ENCODE measurements around the gene NARS2.

The NARS2 gene

DNA sequence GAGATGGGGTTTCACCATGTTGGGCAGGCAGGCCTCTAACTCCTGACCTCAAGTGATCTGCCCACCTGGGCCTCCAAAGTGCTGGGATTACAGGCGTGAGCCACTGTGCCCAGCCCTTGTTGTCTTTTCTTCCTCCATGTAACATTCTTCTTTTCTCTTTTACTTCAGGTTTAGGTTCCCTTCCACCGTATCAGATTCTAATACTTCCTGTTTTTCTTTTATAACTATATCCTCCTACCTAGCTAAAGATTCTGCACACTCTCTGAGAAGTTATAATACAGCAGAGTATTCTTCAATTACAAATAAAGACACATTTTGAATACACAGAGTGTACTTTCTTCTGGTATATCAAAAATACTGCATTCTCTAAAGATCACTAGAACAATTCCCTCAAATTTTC lies 123.8 kb downstream of the NARS2 start:
- no peaks in the 10 kb centered on the region for H3K27me3 Mint-ChIP-seq (ENCODE audit: low read depth)
- peaks cover 25% of the 10 kb centered on the region for H3K36me3 Mint-ChIP-seq (ENCODE audit: low read depth)
- peaks cover 43% of the 10 kb centered on the region for H3K4me1 Mint-ChIP-seq (ENCODE audit: low read depth)
- H3K4me3 Mint-ChIP-seq: peak overlapping the region; percentile 29
- DNase-seq (ENCODE audit: low spot score): no peak
- peak overlapping the region; percentile 61 for H3K27ac Mint-ChIP-seq
- no peaks in the 10 kb centered on the region for H3K9me3 Mint-ChIP-seq

DNA sequence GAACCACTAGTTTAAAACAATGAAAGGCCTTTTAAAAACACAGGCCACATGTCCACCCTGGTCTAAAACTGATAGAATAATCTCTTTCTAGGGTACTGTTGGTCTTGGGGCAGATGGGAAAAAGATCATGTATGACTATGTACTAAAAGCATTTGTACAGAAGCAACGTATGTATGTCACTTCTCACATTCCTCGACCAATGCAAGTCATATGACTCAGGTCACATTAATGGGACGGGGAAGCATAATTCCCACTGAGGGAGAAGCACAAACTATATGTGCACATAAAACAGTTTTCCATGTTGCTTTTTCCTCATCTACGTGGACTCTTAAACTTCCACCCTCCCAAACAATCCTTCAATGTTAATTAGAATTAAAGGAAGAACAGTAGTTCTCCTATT lies 124.8 kb downstream of the NARS2 start:
- DNase-seq (ENCODE audit: low spot score): no peak
- H3K27ac Mint-ChIP-seq: no peak overlapping the region
- H3K27me3 Mint-ChIP-seq (ENCODE audit: low read depth): no peaks in the 10 kb centered on the region
- H3K4me1 Mint-ChIP-seq (ENCODE audit: low read depth): peaks cover 41% of the 10 kb centered on the region
- no peak overlapping the region for H3K4me3 Mint-ChIP-seq
- H3K36me3 Mint-ChIP-seq (ENCODE audit: low read depth): peaks cover 19% of the 10 kb centered on the region
- no peaks in the 10 kb centered on the region for H3K9me3 Mint-ChIP-seq

DNA sequence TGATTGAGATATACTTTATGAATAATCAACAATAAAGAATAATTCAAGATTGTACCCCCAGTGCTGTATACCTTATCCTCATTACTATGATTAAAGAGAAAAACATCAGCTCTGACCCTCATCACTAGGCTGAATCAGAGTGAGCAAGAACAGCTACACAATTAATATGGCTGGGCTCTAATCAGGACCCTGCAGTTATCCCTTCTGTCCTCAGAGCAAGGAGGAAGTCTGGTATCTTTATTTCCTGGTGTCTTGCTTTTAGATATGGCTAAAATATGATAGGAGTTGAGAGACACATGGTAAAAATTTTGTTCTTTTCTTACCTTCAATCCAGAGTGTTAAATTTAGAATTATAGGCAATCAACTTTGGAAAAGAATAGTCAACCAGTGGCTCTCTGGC lies 128.5 kb downstream of the NARS2 start:
- Mint-ChIP-seq H3K36me3 (ENCODE audit: low read depth) (peaks cover 21% of the 10 kb centered on the region), H3K9me3 (no peaks in the 10 kb centered on the region), H3K27me3 (ENCODE audit: low read depth) (no peaks in the 10 kb centered on the region), H3K27ac (no peak overlapping the region), H3K4me3 (no peak overlapping the region), H3K4me1 (ENCODE audit: low read depth) (peaks cover 20% of the 10 kb centered on the region)
- no peak for DNase-seq (ENCODE audit: low spot score)

DNA sequence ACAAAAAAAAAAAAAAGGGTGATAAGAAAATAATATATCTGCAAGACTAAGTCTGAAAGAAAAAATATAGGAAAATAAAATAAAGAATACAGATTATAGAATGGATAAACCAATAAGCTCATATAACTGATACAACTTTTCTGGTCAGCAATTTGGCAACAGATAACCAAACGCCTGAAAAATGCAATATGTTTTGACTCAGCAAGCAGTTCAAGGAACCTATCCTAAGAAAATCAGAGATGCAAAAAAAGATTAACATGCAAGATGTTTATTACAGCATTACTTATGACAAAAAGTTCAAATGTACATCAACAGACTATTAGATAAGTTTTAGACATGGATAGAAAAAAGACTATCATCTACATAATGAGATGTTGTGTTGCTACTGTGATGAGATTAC lies 129.9 kb downstream of the NARS2 start:
- Mint-ChIP-seq H3K36me3 (ENCODE audit: low read depth) (peaks cover 12% of the 10 kb centered on the region), H3K27me3 (ENCODE audit: low read depth) (no peaks in the 10 kb centered on the region), H3K4me3 (no peak overlapping the region), H3K27ac (no peak overlapping the region), H3K4me1 (ENCODE audit: low read depth) (peaks cover 9% of the 10 kb centered on the region), H3K9me3 (no peaks in the 10 kb centered on the region)
- no peak for DNase-seq (ENCODE audit: low spot score)

DNA sequence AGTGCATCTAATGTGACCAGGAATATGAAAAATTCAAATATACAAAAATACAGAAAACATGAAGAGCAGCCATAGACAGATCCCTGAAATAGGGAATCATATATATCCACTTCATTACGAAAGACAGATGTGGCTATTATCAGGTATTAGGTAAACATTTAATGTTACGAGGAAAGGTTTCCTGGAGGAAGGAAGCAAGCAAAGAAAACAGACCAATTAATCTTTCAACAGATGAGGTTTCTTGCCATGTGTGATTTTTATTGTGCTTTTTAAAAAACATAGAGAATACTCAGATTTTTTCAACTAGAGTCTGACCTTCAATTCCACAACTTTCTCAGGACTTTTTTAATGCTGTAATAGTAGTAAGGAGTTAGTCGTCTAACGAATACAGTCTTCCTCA lies 132.7 kb downstream of the NARS2 start:
- H3K9me3 Mint-ChIP-seq: no peaks in the 10 kb centered on the region
- H3K4me3 Mint-ChIP-seq: no peak overlapping the region
- peaks cover 6% of the 10 kb centered on the region for H3K4me1 Mint-ChIP-seq (ENCODE audit: low read depth)
- H3K27me3 Mint-ChIP-seq (ENCODE audit: low read depth): no peaks in the 10 kb centered on the region
- no peak overlapping the region for H3K27ac Mint-ChIP-seq
- H3K36me3 Mint-ChIP-seq (ENCODE audit: low read depth): peaks cover 18% of the 10 kb centered on the region
- no peak for DNase-seq (ENCODE audit: low spot score)

DNA sequence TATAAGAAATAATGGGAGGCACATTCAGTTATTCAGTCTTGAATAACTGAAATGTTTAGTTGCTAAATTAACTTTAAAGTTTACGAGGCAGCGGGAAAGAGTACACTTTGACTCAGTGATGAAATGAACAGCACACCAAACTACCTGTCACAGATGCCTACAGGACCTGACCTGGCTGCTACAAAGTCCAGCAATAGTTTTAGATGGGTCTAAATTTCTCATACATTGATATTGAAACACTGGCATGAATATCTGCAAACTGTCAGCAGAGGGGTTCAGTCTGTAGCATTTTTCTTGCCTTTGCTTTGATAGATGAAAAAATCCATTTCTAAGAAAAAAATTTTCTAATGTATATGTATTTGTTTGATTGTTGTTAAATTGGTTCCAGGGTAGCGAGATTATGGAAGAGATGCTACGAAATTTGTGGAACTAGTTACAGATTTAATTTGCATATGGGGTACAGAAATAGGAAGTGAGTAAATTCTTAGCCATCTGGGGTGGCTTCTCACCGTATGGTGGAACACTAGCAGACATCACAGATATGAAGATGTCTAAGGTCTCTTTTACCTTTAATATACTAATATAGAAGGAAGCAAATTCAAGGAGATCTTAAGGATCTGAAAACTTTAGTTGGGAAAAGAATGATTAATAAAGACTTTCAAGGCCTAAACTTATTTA lies 136.2 kb downstream of the NARS2 start:
- no peaks in the 10 kb centered on the region for H3K9me3 Mint-ChIP-seq
- no peak overlapping the region for H3K27ac Mint-ChIP-seq
- peaks cover 2% of the 10 kb centered on the region for H3K4me1 Mint-ChIP-seq (ENCODE audit: low read depth)
- H3K36me3 Mint-ChIP-seq (ENCODE audit: low read depth): peaks cover 22% of the 10 kb centered on the region
- H3K27me3 Mint-ChIP-seq (ENCODE audit: low read depth): no peaks in the 10 kb centered on the region
- no peak overlapping the region for H3K4me3 Mint-ChIP-seq
- DNase-seq (ENCODE audit: low spot score): no peak

DNA sequence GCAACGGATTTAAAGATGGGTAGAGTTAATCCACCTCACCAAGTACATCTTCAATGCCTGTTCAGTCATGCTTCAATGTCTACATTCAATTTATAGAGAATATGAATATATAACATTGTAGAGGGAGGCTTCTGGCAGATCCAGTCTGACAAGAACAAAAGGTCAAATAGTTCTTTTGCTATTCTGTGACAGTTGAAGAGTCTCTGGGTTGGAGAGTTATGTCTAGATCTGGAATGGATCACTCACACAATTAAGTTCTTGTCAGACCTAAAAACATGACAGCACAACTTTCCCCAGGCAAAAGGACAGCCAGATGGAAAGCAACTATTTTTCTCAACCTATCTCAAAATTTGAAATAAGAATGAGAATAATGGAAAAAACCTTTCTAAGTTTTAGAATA lies 141.7 kb downstream of the NARS2 start:
- Mint-ChIP-seq H3K9me3 (no peaks in the 10 kb centered on the region), H3K4me1 (ENCODE audit: low read depth) (peaks cover 30% of the 10 kb centered on the region), H3K4me3 (no peak overlapping the region), H3K36me3 (ENCODE audit: low read depth) (peaks cover 13% of the 10 kb centered on the region), H3K27ac (no peak overlapping the region), H3K27me3 (ENCODE audit: low read depth) (no peaks in the 10 kb centered on the region)
- DNase-seq (ENCODE audit: low spot score): no peak

DNA sequence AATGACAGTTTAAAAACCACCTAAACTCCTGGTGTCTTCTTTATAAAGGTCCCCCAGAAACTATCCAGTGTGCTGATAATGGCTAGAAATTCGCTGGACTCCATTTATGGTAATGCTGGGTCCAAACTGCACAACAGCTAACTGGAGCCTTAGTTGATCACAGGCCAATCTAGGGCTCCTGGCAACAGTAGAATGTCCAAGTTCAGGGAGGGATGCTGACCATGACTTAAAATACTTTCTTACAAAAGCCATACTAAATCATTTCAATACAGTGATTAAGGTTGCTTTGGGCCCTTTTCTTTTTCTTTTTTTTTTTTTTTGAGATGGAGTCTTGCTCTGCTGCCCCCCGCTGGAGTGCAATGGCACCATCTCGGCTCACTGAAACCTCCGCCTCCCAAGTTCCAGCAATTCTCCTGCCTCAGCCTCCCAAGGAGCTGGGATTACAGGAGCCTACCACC lies 142.6 kb downstream of the NARS2 start:
- H3K4me1 Mint-ChIP-seq (ENCODE audit: low read depth): peaks cover 38% of the 10 kb centered on the region
- no peak for DNase-seq (ENCODE audit: low spot score)
- no peaks in the 10 kb centered on the region for H3K27me3 Mint-ChIP-seq (ENCODE audit: low read depth)

DNA sequence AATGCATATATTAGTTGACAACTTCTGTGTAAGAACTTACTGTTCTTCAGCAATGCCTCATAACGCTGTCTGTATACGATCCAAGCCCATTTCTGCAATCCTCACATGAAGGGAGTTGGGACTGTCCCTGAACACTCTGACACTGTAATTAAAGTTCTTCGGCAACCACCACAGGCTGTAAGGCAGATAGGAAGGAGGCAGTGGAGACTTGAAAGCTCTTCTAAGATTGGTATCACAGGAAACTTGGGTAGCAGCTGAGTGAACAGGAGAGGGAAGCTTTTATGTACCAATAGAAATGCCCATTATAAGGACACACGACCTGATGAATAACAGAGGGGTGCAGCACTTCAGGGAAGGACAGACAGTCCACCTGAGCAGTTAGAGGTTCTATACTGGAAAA lies 145.0 kb downstream of the NARS2 start:
- peaks cover 58% of the 10 kb centered on the region for H3K4me1 Mint-ChIP-seq (ENCODE audit: low read depth)
- peak overlapping the region; percentile 66 for H3K27ac Mint-ChIP-seq

More for the DNA sequence above, 142.6 kb downstream of the NARS2 start:
- no peak overlapping the region for H3K27ac Mint-ChIP-seq
- no peaks in the 10 kb centered on the region for H3K9me3 Mint-ChIP-seq
- H3K36me3 Mint-ChIP-seq (ENCODE audit: low read depth): peaks cover 10% of the 10 kb centered on the region
- no peak overlapping the region for H3K4me3 Mint-ChIP-seq

DNA sequence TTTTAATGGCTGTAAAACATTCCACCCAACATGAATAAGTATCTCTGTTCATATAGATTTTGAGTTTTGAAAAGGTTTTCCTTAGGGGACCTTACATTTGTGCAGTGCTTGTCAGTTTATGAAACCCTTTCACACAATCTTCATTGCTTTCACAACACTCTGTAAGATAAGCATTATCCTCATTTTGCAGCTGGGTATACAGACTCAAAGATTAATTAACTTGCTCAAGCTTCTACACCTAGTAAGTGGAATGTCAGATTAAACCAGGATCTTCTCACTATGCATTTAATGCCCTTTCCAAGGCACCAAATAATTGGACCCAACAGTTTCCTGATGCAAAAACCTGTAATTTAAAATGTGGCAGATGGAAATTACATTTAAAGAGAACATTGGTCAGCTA lies 145.5 kb downstream of the NARS2 start:
- Mint-ChIP-seq H3K4me1 (ENCODE audit: low read depth) (peaks cover 62% of the 10 kb centered on the region), H3K4me3 (peak overlapping the region; percentile 66), H3K27ac (peak overlapping the region; percentile 66), H3K36me3 (ENCODE audit: low read depth) (peaks cover 14% of the 10 kb centered on the region), H3K27me3 (ENCODE audit: low read depth) (no peaks in the 10 kb centered on the region), H3K9me3 (no peaks in the 10 kb centered on the region)
- no peak for DNase-seq (ENCODE audit: low spot score)

More for the DNA sequence above, 145.0 kb downstream of the NARS2 start:
- Mint-ChIP-seq H3K4me3 (peak overlapping the region; percentile 66), H3K27me3 (ENCODE audit: low read depth) (no peaks in the 10 kb centered on the region), H3K36me3 (ENCODE audit: low read depth) (peaks cover 11% of the 10 kb centered on the region), H3K9me3 (no peaks in the 10 kb centered on the region)
- DNase-seq (ENCODE audit: low spot score): peak; percentile 47

DNA sequence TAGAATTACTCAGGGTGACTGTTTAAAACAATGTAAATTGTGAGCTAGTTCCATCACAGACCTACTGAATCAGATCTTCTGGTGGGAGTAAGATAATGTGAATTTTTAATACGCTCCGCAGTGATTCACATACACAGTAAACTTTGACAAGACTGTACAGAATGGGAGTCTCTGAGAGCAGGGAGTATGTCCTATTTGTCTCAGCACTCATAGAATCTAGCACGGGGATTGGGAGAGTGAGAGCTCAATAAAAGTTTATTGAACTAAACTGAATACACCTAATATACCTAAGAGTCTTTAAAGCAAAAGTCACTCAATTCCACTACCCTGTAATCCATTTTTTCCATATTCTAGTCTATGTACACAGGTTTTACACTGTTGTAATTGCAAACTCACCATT lies 145.9 kb downstream of the NARS2 start:
- peak overlapping the region; percentile 66 for H3K4me3 Mint-ChIP-seq
- no peak for DNase-seq (ENCODE audit: low spot score)
- peaks cover 64% of the 10 kb centered on the region for H3K4me1 Mint-ChIP-seq (ENCODE audit: low read depth)

DNA sequence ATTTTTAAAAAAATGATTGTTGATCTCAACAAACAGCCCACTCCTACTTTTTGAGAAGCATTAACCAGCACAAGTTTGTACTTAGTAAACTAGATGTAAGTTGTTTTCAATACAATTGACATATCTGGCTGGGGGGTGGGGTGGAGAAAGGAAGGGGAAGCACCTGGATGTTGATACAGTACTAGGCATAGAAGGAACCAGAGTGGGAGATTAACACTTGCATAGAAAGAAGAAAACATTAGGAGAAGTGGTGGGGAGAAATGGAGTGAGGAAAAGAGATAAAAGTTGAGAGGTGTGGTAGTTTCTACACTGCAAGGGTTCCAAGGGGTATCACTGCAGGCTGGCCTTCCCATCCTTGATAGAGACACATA lies 146.4 kb downstream of the NARS2 start:
- no peaks in the 10 kb centered on the region for H3K27me3 Mint-ChIP-seq (ENCODE audit: low read depth)
- H3K9me3 Mint-ChIP-seq: no peaks in the 10 kb centered on the region
- H3K4me1 Mint-ChIP-seq (ENCODE audit: low read depth): peaks cover 63% of the 10 kb centered on the region
- no peak for DNase-seq (ENCODE audit: low spot score)
- peak overlapping the region; percentile 73 for H3K27ac Mint-ChIP-seq
- peaks cover 15% of the 10 kb centered on the region for H3K36me3 Mint-ChIP-seq (ENCODE audit: low read depth)
- H3K4me3 Mint-ChIP-seq: peak overlapping the region; percentile 66

More for the DNA sequence above, 145.9 kb downstream of the NARS2 start:
- H3K27ac Mint-ChIP-seq: no peak overlapping the region
- H3K9me3 Mint-ChIP-seq: no peaks in the 10 kb centered on the region
- no peaks in the 10 kb centered on the region for H3K27me3 Mint-ChIP-seq (ENCODE audit: low read depth)
- peaks cover 15% of the 10 kb centered on the region for H3K36me3 Mint-ChIP-seq (ENCODE audit: low read depth)

DNA sequence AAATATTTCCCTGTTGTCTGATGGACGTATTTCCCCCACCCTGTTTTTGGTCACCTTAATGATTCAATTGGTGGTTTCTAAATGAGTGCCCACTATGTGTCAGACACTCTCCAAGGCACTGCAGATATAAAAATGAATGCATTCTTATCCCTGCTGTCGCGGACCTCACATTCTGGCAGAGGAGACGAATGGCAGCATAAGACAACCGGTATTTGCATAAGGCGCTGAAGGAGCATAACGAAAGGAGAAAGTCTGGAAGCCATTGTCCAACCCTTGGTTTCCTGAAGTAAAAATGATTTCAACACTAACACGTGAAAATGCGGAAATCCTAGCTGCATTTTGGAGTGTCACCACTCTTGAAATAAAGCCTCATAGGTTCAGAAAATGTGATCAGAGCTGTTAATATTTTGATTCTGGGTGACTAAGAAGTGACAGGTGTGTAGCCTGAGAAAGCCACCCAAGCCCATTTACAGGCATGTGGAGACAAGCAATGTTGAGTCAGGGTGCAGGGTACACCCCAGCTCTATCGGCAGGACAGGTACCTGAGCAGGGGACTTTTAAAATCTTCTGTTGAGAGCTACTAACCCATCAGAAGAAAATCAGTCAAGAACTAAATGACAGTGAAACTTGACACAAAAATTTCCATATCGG lies 146.9 kb downstream of the NARS2 start:
- H3K27ac Mint-ChIP-seq: peak overlapping the region; percentile 56
- peaks cover 63% of the 10 kb centered on the region for H3K4me1 Mint-ChIP-seq (ENCODE audit: low read depth)
- peak overlapping the region; percentile 66 for H3K4me3 Mint-ChIP-seq
- DNase-seq (ENCODE audit: low spot score): peak; percentile 45
- H3K27me3 Mint-ChIP-seq (ENCODE audit: low read depth): no peaks in the 10 kb centered on the region
- no peaks in the 10 kb centered on the region for H3K9me3 Mint-ChIP-seq
- peaks cover 15% of the 10 kb centered on the region for H3K36me3 Mint-ChIP-seq (ENCODE audit: low read depth)

DNA sequence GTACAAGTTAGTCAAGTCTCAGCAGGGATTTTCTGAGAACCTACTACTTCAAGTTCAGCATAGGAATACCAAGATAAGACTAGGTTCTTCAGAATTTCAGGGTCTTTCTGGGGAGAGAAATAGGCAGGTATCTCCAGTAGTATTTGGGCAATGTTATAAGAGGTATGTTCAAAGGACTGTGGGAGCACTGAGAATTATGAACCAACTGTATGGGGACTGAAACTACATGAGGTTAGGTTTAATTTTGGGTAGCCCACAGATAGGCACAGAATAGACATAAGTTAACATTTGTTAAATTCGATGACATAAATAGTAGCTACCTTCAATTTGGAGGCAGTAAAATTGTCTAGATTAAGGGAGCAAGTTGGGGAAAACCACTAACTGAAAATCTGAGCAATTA lies 147.8 kb downstream of the NARS2 start:
- no peaks in the 10 kb centered on the region for H3K9me3 Mint-ChIP-seq
- no peaks in the 10 kb centered on the region for H3K27me3 Mint-ChIP-seq (ENCODE audit: low read depth)
- DNase-seq (ENCODE audit: low spot score): no peak
- H3K36me3 Mint-ChIP-seq (ENCODE audit: low read depth): peaks cover 18% of the 10 kb centered on the region
- H3K4me1 Mint-ChIP-seq (ENCODE audit: low read depth): peaks cover 67% of the 10 kb centered on the region
- H3K27ac Mint-ChIP-seq: peak overlapping the region; percentile 10
- H3K4me3 Mint-ChIP-seq: no peak overlapping the region
